ENCODE results near the gene GDAP2. TPM values are rescaled to one million over a fixed set of nuclear protein-coding genes. Genes with fewer than 3 reads are reported as not detected.

The GDAP2 gene
- total RNA-seq, 1 experiment from 2014 or later = 38.1 TPM

DNA sequence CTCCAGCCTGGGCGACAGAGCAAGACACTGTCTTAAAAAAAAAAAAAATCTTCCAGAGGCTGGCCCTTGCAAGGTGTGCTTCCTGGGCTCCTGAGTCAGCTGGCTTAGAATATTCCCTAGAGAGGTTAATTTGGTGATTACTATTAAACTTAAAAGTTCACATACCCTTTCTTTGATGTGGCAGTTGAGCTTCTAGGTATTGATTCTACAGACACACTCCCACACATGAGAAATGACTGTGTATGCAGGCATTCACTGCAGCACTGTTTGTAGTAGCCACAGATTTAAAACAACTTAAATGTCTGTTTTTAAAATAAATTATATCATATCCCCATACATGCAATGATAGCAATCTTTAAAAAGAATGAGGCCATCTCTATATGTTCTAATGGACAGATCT lies 93.4 kb downstream of the GDAP2 start:
- intact Hi-C loops (cut with micrococcal nuclease; ENCODE audit: unreplicated experiment) = no loop called here
- TF ChIP-seq EZH2 (IDR thresholded peaks at IDR 0.05; ENCODE audit: low read depth) = no peak
- TF ChIP-seq, protein P1, sequence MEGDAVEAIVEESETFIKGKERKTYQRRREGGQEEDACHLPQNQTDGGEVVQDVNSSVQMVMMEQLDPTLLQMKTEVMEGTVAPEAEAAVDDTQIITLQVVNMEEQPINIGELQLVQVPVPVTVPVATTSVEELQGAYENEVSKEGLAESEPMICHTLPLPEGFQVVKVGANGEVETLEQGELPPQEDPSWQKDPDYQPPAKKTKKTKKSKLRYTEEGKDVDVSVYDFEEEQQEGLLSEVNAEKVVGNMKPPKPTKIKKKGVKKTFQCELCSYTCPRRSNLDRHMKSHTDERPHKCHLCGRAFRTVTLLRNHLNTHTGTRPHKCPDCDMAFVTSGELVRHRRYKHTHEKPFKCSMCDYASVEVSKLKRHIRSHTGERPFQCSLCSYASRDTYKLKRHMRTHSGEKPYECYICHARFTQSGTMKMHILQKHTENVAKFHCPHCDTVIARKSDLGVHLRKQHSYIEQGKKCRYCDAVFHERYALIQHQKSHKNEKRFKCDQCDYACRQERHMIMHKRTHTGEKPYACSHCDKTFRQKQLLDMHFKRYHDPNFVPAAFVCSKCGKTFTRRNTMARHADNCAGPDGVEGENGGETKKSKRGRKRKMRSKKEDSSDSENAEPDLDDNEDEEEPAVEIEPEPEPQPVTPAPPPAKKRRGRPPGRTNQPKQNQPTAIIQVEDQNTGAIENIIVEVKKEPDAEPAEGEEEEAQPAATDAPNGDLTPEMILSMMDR (conservative IDR thresholded peaks at IDR 0.05) = no peak
- no peaks in the 10 kb centered on the region for H3K79me2 ChIP-seq (ENCODE audit: low read depth)
- H2AFZ ChIP-seq = no peak overlapping the region
- H3K4me2 ChIP-seq = no peak overlapping the region
- H3F3A ChIP-seq (ENCODE audit: insufficient read depth, low read depth) = no peaks in the 10 kb centered on the region
- no peaks in the 10 kb centered on the region for H3K36me3 ChIP-seq (ENCODE audit: low read depth)
- POLR2A ChIA-PET (ENCODE audit: unreplicated experiment) = no interaction called here
- no peak for DNase-seq
- no peak overlapping the region for H3K4me3 ChIP-seq
- no TSS peak for BruUV-seq (replicated peaks)
- H3K9me3 ChIP-seq (ENCODE audit: insufficient read depth, low read depth) = no peaks in the 10 kb centered on the region
- CTCF ChIA-PET = interaction anchor here (0.7 kb wide), 1 partner anchor 78 kb away, joined by 4 read pairs; no protein-coding TSS in a partner anchor
- H3K27ac ChIP-seq = no peak overlapping the region
- no peaks in the 10 kb centered on the region for H3K4me1 ChIP-seq (replicated peaks; ENCODE audit: insufficient read depth)
- no peaks in the 10 kb centered on the region for H3K27me3 ChIP-seq (ENCODE audit: insufficient read depth, low read depth)
- no peaks in the 10 kb centered on the region for H4K20me1 ChIP-seq (ENCODE audit: insufficient read depth)
- peaks cover 5% of the 10 kb centered on the region; the same call in 1 of the 2 replicates for H3K9me2 ChIP-seq (ENCODE audit: insufficient read depth)

DNA sequence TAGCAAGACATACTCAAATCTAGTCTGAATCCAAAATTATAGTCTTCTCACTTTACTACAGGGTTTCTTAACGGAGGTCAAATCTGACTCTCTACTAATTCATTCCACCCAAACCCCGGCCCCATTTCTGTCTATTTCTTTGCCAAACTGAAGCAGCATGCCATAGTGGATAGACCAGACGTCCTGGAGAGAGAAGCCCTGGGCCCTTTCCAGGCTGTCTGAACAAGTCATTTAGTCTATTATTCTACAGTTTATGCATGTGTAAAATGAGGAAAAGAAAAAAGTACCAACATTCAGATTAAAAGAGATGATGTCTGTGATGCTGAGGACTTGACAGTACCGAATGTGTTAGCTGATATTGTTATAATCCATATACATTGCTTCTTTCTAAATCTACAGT lies 95.0 kb downstream of the GDAP2 start:
- ChIA-PET POLR2A (ENCODE audit: unreplicated experiment) (no interaction called here), CTCF (no interaction called here)
- no peaks in the 10 kb centered on the region for H3F3A ChIP-seq (ENCODE audit: insufficient read depth, low read depth)
- no peak overlapping the region for H3K4me3 ChIP-seq
- H3K27me3 ChIP-seq (ENCODE audit: insufficient read depth, low read depth) = no peaks in the 10 kb centered on the region
- no peak for DNase-seq
- H4K20me1 ChIP-seq (ENCODE audit: insufficient read depth) = no peaks in the 10 kb centered on the region
- no peak overlapping the region for H3K27ac ChIP-seq
- no peaks in the 10 kb centered on the region for H3K4me1 ChIP-seq (replicated peaks; ENCODE audit: insufficient read depth)
- H3K36me3 ChIP-seq (ENCODE audit: low read depth) = no peaks in the 10 kb centered on the region
- H3K79me2 ChIP-seq (ENCODE audit: low read depth) = no peaks in the 10 kb centered on the region
- H2AFZ ChIP-seq = no peak overlapping the region
- BruUV-seq (replicated peaks) = no TSS peak
- H3K4me2 ChIP-seq = no peak overlapping the region
- intact Hi-C loops (cut with micrococcal nuclease; ENCODE audit: unreplicated experiment) = no loop called here
- no peak for TF ChIP-seq EZH2 (IDR thresholded peaks at IDR 0.05; ENCODE audit: low read depth)
- TF ChIP-seq, protein P1 (conservative IDR thresholded peaks at IDR 0.05) = no peak
- H3K9me2 ChIP-seq (ENCODE audit: insufficient read depth) = peaks cover 5% of the 10 kb centered on the region; the same call in 1 of the 2 replicates
- H3K9me3 ChIP-seq (ENCODE audit: insufficient read depth, low read depth) = peaks cover 4% of the 10 kb centered on the region; the same call in 1 of the 2 replicates

GRCh38 chr1:117832453-117832852 lies 97.0 kb downstream of the GDAP2 start:
- Histone ChIP-seq H3K36me3 (ENCODE audit: low read depth) (no peaks in the 10 kb centered on the region), H3K9me3 (ENCODE audit: insufficient read depth, low read depth) (peaks cover 4% of the 10 kb centered on the region; the same call in 1 of the 2 replicates), H3K27ac (no peak overlapping the region), H3K9me2 (ENCODE audit: insufficient read depth) (peaks cover 5% of the 10 kb centered on the region; the same call in 1 of the 2 replicates), H3F3A (ENCODE audit: insufficient read depth, low read depth) (peaks cover 9% of the 10 kb centered on the region), H3K79me2 (ENCODE audit: low read depth) (no peaks in the 10 kb centered on the region), H3K27me3 (ENCODE audit: insufficient read depth, low read depth) (no peaks in the 10 kb centered on the region), H3K4me2 (no peak overlapping the region), H2AFZ (no peak overlapping the region), H4K20me1 (ENCODE audit: insufficient read depth) (no peaks in the 10 kb centered on the region), H3K4me3 (no peak overlapping the region), H3K4me1 (replicated peaks; ENCODE audit: insufficient read depth) (peaks cover 9% of the 10 kb centered on the region)
- no peak for DNase-seq
- no TSS peak for BruUV-seq (replicated peaks)
- no peak for TF ChIP-seq EZH2 (IDR thresholded peaks at IDR 0.05; ENCODE audit: low read depth)
- TF ChIP-seq, protein P1 (conservative IDR thresholded peaks at IDR 0.05) = no peak
- CTCF ChIA-PET = no interaction called here
- POLR2A ChIA-PET (ENCODE audit: unreplicated experiment) = no interaction called here
- intact Hi-C loops (cut with micrococcal nuclease; ENCODE audit: unreplicated experiment) = no loop called here
